Activated naive CD8-positive, alpha-beta T cell treated with anti-CD3 and anti-CD28 coated beads, Interleukin-2, amount 50 U/mL, for 24 hours (primary cell): ENCODE results near the gene EDN1.
"Not testable (repeated sequence)": the region's sequence is repeated elsewhere in the genome, so short reads cannot be mapped to it uniquely, and the experiment has no call there.

ENCODE experiments used
- ATAC-seq: fragments of 150-1000 bp; cut with Tn5 transposase; one replicate; pipeline ENCODE4 v1.10.0; 2021
- DNase-seq: peaks from one replicate; pipeline ENCODE4 v3.0.0; 2021
- H3K27ac Mint-ChIP-seq: one replicate; pipeline ENCODE4 v1.8.0; 2021; ENCODE audit warnings: mild to moderate bottlenecking, mixed read lengths
- H3K27me3 Mint-ChIP-seq: one replicate; pipeline ENCODE4 v1.8.0; 2021; ENCODE audit warnings: mixed read lengths
- H3K36me3 Mint-ChIP-seq: one replicate; pipeline ENCODE4 v1.8.0; 2021; ENCODE audit warnings: low read depth, mixed read lengths
- H3K4me1 Mint-ChIP-seq: one replicate; pipeline ENCODE4 v1.8.0; 2021; ENCODE audit warnings: mixed read lengths
- H3K4me3 Mint-ChIP-seq: one replicate; pipeline ENCODE4 v1.8.0; 2021; ENCODE audit warnings: mild to moderate bottlenecking, moderate library complexity, mixed read lengths
- H3K9me3 Mint-ChIP-seq: one replicate; pipeline ENCODE4 v1.8.0; 2021; ENCODE audit warnings: mixed read lengths

The EDN1 gene

DNA sequence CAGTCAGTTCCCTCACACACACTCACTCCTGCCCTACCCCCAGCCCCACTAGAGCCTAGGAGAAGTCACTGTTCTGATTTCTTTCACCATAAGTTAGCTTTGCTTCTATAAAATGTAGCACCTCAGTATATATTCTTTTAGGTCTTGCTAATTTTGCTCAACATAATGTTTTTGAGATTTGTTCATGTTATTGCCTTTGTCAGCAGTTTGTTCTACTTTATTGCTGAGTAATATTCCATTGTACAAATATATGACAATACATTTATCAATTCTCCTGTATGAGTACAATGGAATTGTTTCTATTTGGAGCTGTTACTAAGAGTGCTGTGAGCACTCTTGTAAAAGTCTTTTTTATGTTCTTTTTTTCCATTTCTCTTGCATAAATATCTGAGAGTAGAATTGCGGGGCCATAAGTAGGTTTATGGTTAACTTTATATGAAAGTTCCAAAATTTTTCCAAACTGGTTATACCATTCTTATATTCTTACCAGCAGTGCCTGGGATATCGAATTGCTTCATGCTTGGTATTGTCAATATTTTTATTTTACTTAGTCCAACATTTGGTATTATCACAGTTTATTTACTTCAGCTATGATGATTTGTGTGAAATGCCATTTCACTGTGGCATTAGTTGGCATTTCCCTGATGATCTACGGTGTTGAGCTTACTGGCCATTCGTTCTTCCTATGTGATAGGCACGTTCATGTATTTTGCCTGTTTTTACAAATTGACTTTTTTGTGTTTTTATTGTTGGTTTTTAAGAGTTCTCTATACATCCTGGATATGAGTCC lies 25.3 kb downstream of the EDN1 start:
- peaks cover 9% of the 10 kb centered on the region for H3K27me3 Mint-ChIP-seq
- no peaks in the 10 kb centered on the region for H3K36me3 Mint-ChIP-seq
- H3K4me3 Mint-ChIP-seq = no peak overlapping the region
- peaks cover 4% of the 10 kb centered on the region for H3K9me3 Mint-ChIP-seq
- DNase-seq = no peak
- no peaks in the 10 kb centered on the region for H3K4me1 Mint-ChIP-seq
- ATAC-seq = no peak
- no peak overlapping the region for H3K27ac Mint-ChIP-seq

DNA sequence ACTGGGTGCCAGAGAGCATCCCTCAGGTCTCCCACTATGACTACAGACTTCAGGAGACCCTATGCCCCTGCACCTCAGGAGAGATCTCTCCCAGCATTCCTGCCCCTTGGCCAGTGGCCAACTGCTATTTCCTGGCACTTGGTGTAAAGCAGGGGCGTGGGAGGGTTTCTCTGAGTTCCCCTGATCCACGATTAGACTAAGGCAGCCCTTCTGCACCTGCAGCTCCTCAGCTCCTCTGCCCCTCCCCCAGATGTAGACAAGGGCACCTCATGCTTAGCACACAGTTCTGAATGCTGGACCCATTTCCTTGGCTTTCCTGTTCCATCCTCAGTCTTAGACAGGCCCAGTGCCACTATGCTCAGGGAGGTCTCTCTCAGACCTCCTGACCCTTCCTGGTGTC lies 28.6 kb downstream of the EDN1 start:
- no peak overlapping the region for H3K4me3 Mint-ChIP-seq
- H3K27ac Mint-ChIP-seq = no peak overlapping the region
- no peak for DNase-seq
- H3K9me3 Mint-ChIP-seq = peaks cover 4% of the 10 kb centered on the region
- no peaks in the 10 kb centered on the region for H3K4me1 Mint-ChIP-seq
- peaks cover 9% of the 10 kb centered on the region for H3K27me3 Mint-ChIP-seq
- H3K36me3 Mint-ChIP-seq = no peaks in the 10 kb centered on the region
- ATAC-seq = no peak

DNA sequence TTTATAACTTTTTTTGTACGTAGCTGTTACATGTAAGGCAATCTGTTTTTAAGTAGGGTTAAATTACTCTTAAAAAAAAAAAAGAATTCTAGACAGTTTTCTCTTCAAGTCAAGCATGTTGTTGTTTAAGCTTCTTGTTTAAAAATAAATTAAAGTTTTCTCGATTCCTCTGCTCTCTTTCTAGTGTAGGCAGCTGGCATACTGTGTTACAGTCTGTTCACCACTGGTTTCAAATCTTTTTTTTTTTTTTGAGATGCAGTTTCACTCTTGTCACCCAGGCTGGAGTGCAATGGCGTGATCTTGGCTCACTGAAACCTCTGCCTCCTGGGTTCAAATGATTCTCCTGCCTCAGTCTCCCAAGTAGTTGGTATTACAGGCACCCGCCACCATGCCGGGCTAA lies 29.9 kb downstream of the EDN1 start:
- H3K4me1 Mint-ChIP-seq, H3K4me3 Mint-ChIP-seq, H3K9me3 Mint-ChIP-seq, H3K36me3 Mint-ChIP-seq, ATAC-seq, H3K27ac Mint-ChIP-seq, DNase-seq, H3K27me3 Mint-ChIP-seq: not testable (repeated sequence)

DNA sequence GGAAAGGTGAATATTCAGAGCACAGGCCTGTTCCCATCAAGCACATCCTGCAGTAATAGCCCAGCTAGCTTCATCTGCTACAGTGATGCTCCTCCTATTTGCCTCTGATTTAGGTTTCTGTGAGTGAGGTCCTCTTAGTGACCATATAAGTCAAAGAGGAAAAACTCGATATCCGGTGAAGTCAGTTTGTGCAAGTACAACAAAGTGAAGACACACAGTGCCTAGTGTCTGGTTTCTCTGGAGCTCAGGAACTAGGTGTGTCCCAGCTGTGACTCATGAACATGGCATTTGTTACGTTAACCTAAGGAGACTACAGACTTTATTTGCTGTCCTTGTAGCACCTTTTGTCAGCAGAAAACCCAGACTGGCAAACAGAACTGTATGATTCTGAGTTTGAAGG lies 33.9 kb downstream of the EDN1 start:
- DNase-seq (no peak), ATAC-seq (no peak)
- Mint-ChIP-seq H3K27me3 (peaks cover 2% of the 10 kb centered on the region), H3K9me3 (no peaks in the 10 kb centered on the region), H3K4me3 (no peak overlapping the region), H3K27ac (no peak overlapping the region), H3K4me1 (no peaks in the 10 kb centered on the region), H3K36me3 (no peaks in the 10 kb centered on the region)

DNA sequence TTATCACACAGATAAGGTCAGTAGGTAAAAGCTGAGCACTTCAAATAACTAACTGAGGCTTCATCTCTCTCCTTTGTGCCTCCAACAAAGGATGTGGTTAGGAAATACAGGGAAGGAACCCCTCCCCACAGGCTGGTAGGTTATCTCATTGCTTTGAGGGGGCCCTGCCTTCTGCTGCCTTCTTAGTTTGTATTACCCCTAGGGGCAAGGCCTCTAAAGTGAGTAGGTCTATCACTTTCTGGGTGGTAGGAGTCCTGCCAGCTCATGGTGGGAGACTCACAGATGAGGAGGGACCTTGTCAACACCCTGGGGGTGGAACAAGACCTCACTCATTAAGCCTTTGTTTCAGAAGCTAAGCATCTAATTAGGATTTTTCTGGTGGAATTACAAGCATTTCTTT lies 34.6 kb downstream of the EDN1 start:
- Mint-ChIP-seq H3K27ac (no peak overlapping the region), H3K9me3 (no peaks in the 10 kb centered on the region), H3K36me3 (no peaks in the 10 kb centered on the region), H3K27me3 (no peaks in the 10 kb centered on the region), H3K4me3 (no peak overlapping the region), H3K4me1 (no peaks in the 10 kb centered on the region)
- ATAC-seq = no peak
- no peak for DNase-seq

DNA sequence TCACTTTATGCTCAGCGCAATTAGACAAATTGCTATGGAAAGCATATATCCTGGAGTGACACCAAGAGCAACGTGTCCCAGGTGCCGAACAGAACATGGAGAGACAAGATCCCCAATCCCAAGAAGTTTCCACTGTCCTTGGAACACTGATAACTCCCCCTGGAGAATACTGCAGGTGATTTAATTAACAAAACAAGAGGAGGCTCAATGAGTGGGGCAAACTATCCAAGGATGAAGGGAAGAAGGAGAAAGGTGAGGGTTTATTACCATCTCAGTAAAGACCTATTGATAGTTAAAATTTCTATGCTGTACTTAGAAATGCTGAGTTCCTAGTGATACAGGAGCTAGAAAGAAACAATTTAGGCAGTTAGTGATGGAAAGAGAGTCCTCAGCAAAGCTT lies 35.7 kb downstream of the EDN1 start:
- ATAC-seq (no peak), DNase-seq (no peak)
- H3K4me1 Mint-ChIP-seq = no peaks in the 10 kb centered on the region
- H3K9me3 Mint-ChIP-seq = no peaks in the 10 kb centered on the region
- no peak overlapping the region for H3K4me3 Mint-ChIP-seq
- H3K27ac Mint-ChIP-seq = no peak overlapping the region
- no peaks in the 10 kb centered on the region for H3K36me3 Mint-ChIP-seq
- H3K27me3 Mint-ChIP-seq = no peaks in the 10 kb centered on the region

DNA sequence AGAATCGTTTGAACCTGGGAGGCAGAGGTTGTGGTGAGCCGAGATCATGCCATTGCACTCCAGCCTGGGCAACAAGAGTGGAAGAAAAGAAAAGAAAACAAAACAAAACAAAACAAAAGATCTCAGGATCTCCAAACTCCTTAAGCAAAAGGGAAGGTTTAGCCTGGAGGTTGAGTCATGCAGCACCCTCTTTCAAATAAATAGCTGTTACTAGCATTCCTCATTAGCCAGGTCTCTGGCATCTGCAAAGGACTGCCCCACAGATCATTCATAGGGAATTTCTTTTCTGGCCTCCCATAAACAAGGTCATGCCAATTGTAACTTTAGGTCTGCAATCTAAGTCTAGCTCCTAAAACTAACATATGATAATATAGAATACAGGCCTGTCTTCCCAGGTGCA lies 37.2 kb downstream of the EDN1 start:
- DNase-seq (no peak), ATAC-seq (no peak)
- no peak overlapping the region for H3K4me3 Mint-ChIP-seq
- no peaks in the 10 kb centered on the region for H3K27me3 Mint-ChIP-seq
- no peaks in the 10 kb centered on the region for H3K36me3 Mint-ChIP-seq
- no peaks in the 10 kb centered on the region for H3K4me1 Mint-ChIP-seq
- H3K27ac Mint-ChIP-seq = no peak overlapping the region
- no peaks in the 10 kb centered on the region for H3K9me3 Mint-ChIP-seq

DNA sequence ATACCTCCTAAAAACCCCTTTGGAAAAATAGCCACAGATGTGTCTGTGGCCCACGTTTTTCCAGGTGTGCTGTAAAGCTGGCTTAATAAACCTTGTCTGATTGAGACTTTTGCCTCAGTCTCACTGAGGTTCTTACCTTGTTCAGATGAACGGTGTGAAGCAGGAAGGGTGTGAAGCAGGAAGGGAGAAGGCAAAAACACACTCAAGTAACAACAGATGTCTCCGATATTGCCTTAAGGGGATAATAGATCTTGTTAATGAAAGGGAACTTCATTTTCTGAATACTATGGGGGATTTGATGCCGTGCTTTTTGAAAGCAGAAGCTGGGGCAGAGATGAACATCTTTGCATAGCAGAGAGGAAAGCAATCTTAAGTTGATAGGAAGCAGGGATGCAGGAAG lies 37.8 kb downstream of the EDN1 start:
- ATAC-seq (no peak), DNase-seq (no peak)
- Mint-ChIP-seq H3K27ac (no peak overlapping the region), H3K27me3 (no peaks in the 10 kb centered on the region), H3K4me1 (no peaks in the 10 kb centered on the region), H3K9me3 (no peaks in the 10 kb centered on the region), H3K36me3 (no peaks in the 10 kb centered on the region), H3K4me3 (no peak overlapping the region)

- H3K4me1 Mint-ChIP-seq = no peaks in the 10 kb centered on the region
- no peaks in the 10 kb centered on the region for H3K27me3 Mint-ChIP-seq
- H3K9me3 Mint-ChIP-seq = no peaks in the 10 kb centered on the region
- no peaks in the 10 kb centered on the region for H3K36me3 Mint-ChIP-seq
- no peak for DNase-seq
- no peak for ATAC-seq
- no peak overlapping the region for H3K4me3 Mint-ChIP-seq
- H3K27ac Mint-ChIP-seq = no peak overlapping the region
Observed at GRCh38 chr6:12328701-12329100, 38.5 kb downstream of the EDN1 start.

GRCh38 chr6:12331474-12331873 lies 41.3 kb downstream of the EDN1 start:
- Mint-ChIP-seq H3K9me3 (no peaks in the 10 kb centered on the region), H3K27me3 (no peaks in the 10 kb centered on the region), H3K4me3 (no peak overlapping the region), H3K36me3 (no peaks in the 10 kb centered on the region), H3K4me1 (no peaks in the 10 kb centered on the region), H3K27ac (no peak overlapping the region)
- no peak for DNase-seq
- no peak for ATAC-seq

DNA sequence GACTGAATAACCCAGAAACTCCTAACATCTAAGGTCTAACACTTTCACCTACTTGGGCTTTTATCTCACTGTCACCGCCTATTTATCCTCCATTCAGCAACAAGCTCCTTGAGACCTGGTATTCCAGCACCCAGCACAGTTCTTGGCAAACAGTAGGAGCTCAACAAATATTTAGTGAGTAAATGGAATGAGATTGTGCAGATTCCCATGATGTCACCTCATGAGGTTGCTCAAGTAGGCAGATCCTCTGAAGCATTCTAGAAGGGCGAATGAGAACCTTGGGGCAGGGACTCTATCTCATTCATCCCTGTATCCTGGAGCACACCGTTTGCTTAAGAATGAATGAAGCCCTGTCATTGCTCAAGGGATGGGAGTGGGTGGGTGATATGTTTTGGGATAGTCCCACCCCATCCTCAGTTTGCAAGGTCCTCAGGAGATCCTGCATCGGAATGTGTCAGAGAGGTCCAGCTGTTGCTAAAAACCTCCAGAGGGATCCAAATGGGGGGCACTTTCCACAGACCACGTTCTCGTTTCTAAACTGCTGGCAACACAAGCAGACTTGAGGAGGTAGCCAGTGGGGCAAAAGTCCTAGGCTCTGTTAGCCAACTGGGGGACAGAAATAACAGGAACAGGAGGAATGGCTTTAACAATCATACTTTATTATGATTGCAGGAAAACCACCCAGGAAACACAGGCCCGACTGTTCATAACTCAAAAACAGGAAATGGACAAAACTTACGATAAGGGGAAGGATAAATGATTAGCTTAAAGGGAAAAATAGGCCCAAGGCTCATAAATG lies 42.0 kb downstream of the EDN1 start:
- Mint-ChIP-seq H3K27me3 (no peaks in the 10 kb centered on the region), H3K9me3 (no peaks in the 10 kb centered on the region), H3K4me3 (no peak overlapping the region), H3K27ac (no peak overlapping the region), H3K4me1 (no peaks in the 10 kb centered on the region), H3K36me3 (no peaks in the 10 kb centered on the region)
- DNase-seq (no peak), ATAC-seq (no peak)

GRCh38 chr6:12332750-12333079 lies 42.6 kb downstream of the EDN1 start:
- H3K4me3 Mint-ChIP-seq, H3K27me3 Mint-ChIP-seq, H3K4me1 Mint-ChIP-seq, H3K27ac Mint-ChIP-seq, H3K36me3 Mint-ChIP-seq, H3K9me3 Mint-ChIP-seq, ATAC-seq, DNase-seq: not testable (repeated sequence)

- H3K27ac Mint-ChIP-seq = no peak overlapping the region
- H3K4me3 Mint-ChIP-seq = no peak overlapping the region
- H3K4me1 Mint-ChIP-seq = no peaks in the 10 kb centered on the region
Observed at GRCh38 chr6:12333128-12333527, 43.0 kb downstream of the EDN1 start.

DNA sequence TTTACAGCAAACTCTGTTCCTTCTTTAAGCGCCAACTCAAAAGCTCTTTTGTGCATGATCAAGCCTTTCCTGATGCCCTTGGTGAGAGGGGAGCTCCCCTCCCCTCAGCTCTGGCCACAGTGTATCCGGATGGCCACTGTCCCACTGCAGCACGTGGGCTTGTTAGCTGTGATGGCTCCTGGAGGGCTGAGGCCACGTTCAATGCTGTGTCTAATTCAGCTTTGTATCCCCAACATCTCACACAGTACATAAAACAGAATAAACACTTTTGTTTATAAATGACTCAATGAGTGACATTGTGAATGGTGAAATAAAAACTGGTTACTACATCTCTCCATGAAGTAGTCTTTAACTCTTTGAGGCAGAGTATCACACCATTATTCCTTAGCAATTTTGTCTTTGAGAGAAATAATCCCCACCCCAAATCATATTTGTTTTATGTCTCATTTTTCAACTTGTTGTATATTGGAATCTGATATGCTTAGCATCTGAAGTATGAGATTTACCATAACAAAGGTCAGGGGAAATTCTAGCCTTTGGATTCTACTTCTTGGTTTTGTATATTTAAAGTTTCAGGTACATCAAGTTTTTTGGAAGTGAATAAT lies 44.5 kb downstream of the EDN1 start:
- Mint-ChIP-seq H3K4me3 (no peak overlapping the region), H3K36me3 (no peaks in the 10 kb centered on the region), H3K27ac (no peak overlapping the region), H3K27me3 (no peaks in the 10 kb centered on the region), H3K9me3 (no peaks in the 10 kb centered on the region), H3K4me1 (no peaks in the 10 kb centered on the region)
- ATAC-seq = no peak
- no peak for DNase-seq

More at GRCh38 chr6:12333128-12333527, 43.0 kb downstream of the EDN1 start:
- no peak for ATAC-seq
- Mint-ChIP-seq H3K9me3 (no peaks in the 10 kb centered on the region), H3K36me3 (no peaks in the 10 kb centered on the region), H3K27me3 (no peaks in the 10 kb centered on the region)
- no peak for DNase-seq

DNA sequence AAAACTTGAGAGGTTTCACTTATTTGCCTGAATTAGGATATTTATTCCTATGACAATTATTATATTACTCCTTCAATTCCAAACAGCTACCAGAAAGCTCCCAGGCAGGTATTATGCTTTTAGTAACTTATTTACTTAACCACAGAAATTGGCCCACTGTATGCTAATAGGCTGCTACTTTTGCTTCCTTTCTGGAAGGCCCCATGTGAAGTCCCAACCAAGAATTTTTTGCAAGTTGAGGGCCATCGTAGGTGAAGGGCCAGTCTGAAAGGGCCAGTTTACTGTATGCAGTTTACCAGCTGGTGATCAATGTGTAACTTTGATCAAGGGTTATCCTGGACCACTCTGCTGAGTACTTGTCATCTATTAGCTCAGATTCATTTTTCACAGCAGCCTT lies 45.0 kb downstream of the EDN1 start:
- H3K36me3 Mint-ChIP-seq = no peaks in the 10 kb centered on the region
- no peaks in the 10 kb centered on the region for H3K4me1 Mint-ChIP-seq
- DNase-seq (no peak), ATAC-seq (no peak)
- no peaks in the 10 kb centered on the region for H3K9me3 Mint-ChIP-seq
- no peak overlapping the region for H3K27ac Mint-ChIP-seq
- no peak overlapping the region for H3K4me3 Mint-ChIP-seq
- no peaks in the 10 kb centered on the region for H3K27me3 Mint-ChIP-seq
